MG63 (cell line): ENCODE data around the gene ATP6V1G3. TPM values are rescaled to one million over a fixed set of nuclear protein-coding genes. Genes with fewer than 3 reads are reported as not detected.
"Not testable (repeated sequence)": the region's sequence is repeated elsewhere in the genome, so short reads cannot be mapped to it uniquely, and the experiment has no call there.

Source experiments
- DNase-seq: peaks from one replicate; pipeline ENCODE4 v3.0.0-alpha.2; 2020
- H3K27me3 ChIP-seq: fragments of 250-450 bp; sonication (Bioruptor Pico); 2 replicates; pipeline ENCODE4 v1.5.1; 2020; ENCODE audit warnings: mild to moderate bottlenecking, moderate library complexity
- H3K36me3 ChIP-seq: fragments of 250-450 bp; sonication (Bioruptor Pico); 2 replicates; pipeline ENCODE4 v1.5.1; 2020; ENCODE audit warnings: mild to moderate bottlenecking, moderate library complexity
- H3K4me3 ChIP-seq: fragments of 250-450 bp; sonication (Bioruptor Pico); 2 replicates; pipeline ENCODE4 v1.5.1; 2020; ENCODE audit warnings: mild to moderate bottlenecking, moderate library complexity
- H3K9me3 ChIP-seq: fragments of 250-450 bp; sonication (Bioruptor Pico); 2 replicates; pipeline ENCODE4 v1.5.1; 2020; ENCODE audit warnings: mild to moderate bottlenecking, moderate library complexity
- total RNA-seq: library from RNA; depleted of rRNA; stranded (reverse); fragments of >200 nt; shearing (Covaris generic); gene quantifications from 2 replicates; pipeline ENCODE4 v1.2.3, GENCODE V29; 2014; ENCODE audit warnings: low replicate concordance; rRNA removed

The ATP6V1G3 gene
- total RNA-seq, 1 experiment from 2014 or later = 6.7 TPM

GRCh38 chr1:198491596-198491995, 48.9 kb downstream of the ATP6V1G3 start:
- H3K27me3 ChIP-seq = no peaks in the 10 kb centered on the region
- H3K4me3 ChIP-seq = no peak overlapping the region
- DNase-seq = no peak
- H3K9me3 ChIP-seq = no peaks in the 10 kb centered on the region
- no peaks in the 10 kb centered on the region for H3K36me3 ChIP-seq

- H3K4me3 ChIP-seq = no peak overlapping the region
- no peaks in the 10 kb centered on the region for H3K36me3 ChIP-seq
- H3K9me3 ChIP-seq = no peaks in the 10 kb centered on the region
- H3K27me3 ChIP-seq = no peaks in the 10 kb centered on the region
- DNase-seq = no peak
These were observed 49.5 kb downstream of the ATP6V1G3 start for GRCh38 chr1:198491028-198491427.

GRCh38 chr1:198490224-198490623, 50.3 kb downstream of the ATP6V1G3 start:
- H3K27me3 ChIP-seq = no peaks in the 10 kb centered on the region
- H3K36me3 ChIP-seq = no peaks in the 10 kb centered on the region
- no peak for DNase-seq
- no peaks in the 10 kb centered on the region for H3K9me3 ChIP-seq
- no peak overlapping the region for H3K4me3 ChIP-seq

- Histone ChIP-seq H3K36me3 (no peaks in the 10 kb centered on the region), H3K27me3 (no peaks in the 10 kb centered on the region), H3K4me3 (no peak overlapping the region), H3K9me3 (no peaks in the 10 kb centered on the region)
- no peak for DNase-seq
These were observed 53.6 kb downstream of the ATP6V1G3 start for GRCh38 chr1:198486903-198487302.

GRCh38 chr1:198483645-198484044, 56.8 kb downstream of the ATP6V1G3 start:
- Histone ChIP-seq H3K27me3 (no peaks in the 10 kb centered on the region), H3K4me3 (no peak overlapping the region), H3K36me3 (no peaks in the 10 kb centered on the region), H3K9me3 (peaks cover 2% of the 10 kb centered on the region; the same call in 1 of the 2 replicates)
- DNase-seq = no peak

GRCh38 chr1:198483006-198483405, 57.5 kb downstream of the ATP6V1G3 start:
- Histone ChIP-seq H3K9me3 (peaks cover 2% of the 10 kb centered on the region; the same call in 1 of the 2 replicates), H3K27me3 (no peaks in the 10 kb centered on the region), H3K36me3 (no peaks in the 10 kb centered on the region), H3K4me3 (no peak overlapping the region)
- no peak for DNase-seq

GRCh38 chr1:198481661-198482060, 58.8 kb downstream of the ATP6V1G3 start:
- no peaks in the 10 kb centered on the region for H3K36me3 ChIP-seq
- no peaks in the 10 kb centered on the region for H3K27me3 ChIP-seq
- H3K4me3 ChIP-seq = no peak overlapping the region
- DNase-seq = no peak
- peaks cover 2% of the 10 kb centered on the region; the same call in 1 of the 2 replicates for H3K9me3 ChIP-seq

GRCh38 chr1:198480876-198481275, 59.6 kb downstream of the ATP6V1G3 start:
- no peak for DNase-seq

GRCh38 chr1:198477354-198477753, 63.1 kb downstream of the ATP6V1G3 start:
- not testable (repeated sequence) for DNase-seq, H3K4me3 ChIP-seq, H3K36me3 ChIP-seq, H3K9me3 ChIP-seq, H3K27me3 ChIP-seq

More at GRCh38 chr1:198480876-198481275, 59.6 kb downstream of the ATP6V1G3 start:
- Histone ChIP-seq H3K36me3 (no peaks in the 10 kb centered on the region), H3K27me3 (no peaks in the 10 kb centered on the region), H3K4me3 (no peak overlapping the region), H3K9me3 (peaks cover 2% of the 10 kb centered on the region)

Other genes with a start within 250 kb of the ATP6V1G3 start
- gene PTPRC, start 98.4 kb upstream of the ATP6V1G3 start, total RNA-seq = 7.0 and 12.1 TPM in 2 replicates